NCI-H510A treated with DMSO at 0.1 percent for 48 hours (cell line): ENCODE measurements around the gene DNAJA2.

Source experiments
- DNase-seq: peaks from one replicate; lab custom pipeline; 2025; lab: John Stamatoyannopoulos, UW

The DNAJA2 gene

DNA sequence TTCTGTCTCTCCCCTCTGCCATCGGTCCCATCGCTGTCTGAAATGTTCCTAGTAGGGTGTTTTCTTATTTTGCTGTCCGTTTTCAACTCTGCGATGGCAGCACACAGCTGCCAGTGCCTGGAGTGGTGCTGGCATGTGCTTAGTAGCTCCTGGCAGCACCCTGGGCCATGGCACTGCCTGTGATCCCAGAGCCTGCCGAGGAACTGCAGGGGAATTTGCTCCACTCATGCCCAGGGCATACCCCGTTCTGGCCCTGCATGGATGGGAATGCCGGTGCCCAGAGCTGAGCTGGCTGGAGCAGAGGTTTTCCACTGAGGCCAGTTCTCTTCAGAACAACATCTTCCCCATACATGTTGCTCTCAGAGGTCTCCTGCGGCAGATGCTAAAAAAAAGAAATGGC is 46.2 kb downstream of the DNAJA2 start:
- no peak for DNase-seq

DNA sequence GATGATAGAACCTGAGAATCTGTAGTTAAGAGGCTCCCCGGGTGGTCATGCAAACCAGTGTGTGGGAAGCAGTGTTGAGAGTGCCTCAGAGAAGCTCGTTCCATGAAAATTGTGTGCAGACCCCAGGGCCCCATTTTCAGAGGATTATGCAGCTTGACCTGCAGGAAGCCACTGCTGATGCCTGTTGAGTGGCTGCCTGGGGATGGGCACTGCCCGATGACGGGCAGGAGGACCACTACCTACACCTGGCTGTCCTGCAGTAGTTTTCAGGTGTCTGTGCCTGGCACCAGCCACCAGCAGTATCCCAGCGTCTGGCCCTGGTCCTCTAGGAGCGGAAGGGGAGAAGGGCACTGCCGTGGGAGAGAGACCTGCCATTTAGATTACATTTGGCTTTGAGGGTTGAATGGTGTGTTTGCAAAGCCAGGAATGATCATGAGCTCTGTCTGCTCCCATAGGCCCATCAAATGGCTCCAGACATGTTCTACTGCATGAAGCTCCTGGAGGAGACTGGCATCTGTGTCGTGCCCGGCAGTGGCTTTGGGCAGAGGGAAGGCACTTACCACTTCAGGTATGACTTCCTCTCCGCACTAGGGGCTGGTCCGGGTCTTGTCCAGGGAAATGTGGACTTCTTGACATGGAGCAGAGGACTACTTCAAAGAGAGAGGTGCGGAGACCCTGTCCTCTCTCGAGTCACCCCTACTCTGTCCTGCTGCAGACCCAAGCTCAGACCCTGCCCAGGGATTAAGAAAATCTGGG is 46.8 kb downstream of the DNAJA2 start:
- no peak for DNase-seq

DNA sequence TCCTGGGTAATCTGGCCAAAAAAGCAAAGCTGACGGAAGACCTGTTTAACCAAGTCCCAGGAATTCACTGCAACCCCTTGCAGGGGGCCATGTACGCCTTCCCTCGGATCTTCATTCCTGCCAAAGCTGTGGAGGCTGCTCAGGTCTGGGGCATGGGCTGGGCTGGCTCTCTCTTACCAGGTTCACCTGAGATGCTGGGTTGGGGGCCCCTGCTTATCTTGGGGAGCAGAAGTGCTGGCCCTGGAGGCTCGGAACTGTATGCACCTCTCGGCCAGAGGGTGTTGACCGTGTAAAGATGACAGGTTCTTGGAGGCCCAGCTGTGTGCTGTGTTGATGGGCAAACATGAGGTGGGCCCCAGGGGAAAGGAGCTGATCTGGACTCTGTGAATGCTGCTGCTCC is 49.1 kb downstream of the DNAJA2 start:
- DNase-seq, result no peak

DNA sequence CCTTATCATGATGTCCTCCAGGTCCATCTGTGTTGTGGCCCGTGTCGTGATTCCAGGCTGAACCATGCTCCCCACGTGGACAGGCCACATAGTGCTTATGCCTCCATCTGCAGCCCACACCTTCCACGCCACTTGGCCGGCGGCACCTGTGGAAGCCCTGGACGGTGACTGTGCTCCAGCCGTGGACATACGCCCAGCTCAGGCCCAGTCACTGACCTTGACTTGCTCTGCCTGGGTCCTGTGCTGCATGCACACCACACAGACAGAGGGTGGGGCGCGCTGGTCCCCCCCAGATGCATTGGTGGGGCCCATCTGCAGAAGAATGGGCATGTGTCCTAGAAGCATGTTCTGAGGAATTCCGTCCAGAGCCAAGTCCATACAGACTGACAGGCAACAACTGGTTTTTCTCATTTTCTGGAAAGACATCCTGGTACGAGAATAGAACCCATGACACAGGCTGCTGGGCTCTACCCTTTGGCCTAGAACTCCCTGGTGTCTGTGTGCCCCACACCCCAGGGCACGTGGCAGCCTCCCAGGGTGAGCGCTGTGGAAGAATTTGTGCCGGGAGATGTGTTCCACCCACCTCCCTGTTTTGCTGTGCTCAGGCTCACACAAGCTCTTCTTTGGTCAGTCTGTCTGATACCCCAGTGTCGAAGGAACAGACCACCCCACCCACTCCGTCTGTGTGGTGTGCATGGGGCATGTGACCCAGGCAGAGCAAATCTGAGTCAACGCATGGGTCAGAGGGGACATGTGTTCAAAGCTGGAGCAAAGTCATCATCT is 49.8 kb downstream of the DNAJA2 start:
- no peak for DNase-seq

DNA sequence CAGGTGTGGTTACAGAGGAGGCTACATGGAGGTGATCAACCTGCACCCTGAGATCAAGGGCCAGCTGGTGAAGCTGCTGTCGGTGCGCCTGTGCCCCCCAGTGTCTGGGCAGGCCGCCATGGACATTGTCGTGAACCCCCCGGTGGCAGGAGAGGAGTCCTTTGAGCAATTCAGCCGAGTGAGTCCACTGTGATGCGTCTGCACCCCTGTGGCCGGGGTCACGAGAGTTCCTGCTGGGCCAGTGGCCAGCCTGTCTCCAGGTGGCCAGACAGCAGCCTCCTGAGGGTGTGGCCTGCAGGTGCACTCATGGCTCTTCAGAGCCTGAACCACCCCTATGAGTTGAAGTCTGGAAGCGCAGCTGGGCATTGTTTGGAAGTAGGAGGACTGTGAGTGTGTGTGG is 51.2 kb downstream of the DNAJA2 start:
- DNase-seq, result peak; percentile 9

DNA sequence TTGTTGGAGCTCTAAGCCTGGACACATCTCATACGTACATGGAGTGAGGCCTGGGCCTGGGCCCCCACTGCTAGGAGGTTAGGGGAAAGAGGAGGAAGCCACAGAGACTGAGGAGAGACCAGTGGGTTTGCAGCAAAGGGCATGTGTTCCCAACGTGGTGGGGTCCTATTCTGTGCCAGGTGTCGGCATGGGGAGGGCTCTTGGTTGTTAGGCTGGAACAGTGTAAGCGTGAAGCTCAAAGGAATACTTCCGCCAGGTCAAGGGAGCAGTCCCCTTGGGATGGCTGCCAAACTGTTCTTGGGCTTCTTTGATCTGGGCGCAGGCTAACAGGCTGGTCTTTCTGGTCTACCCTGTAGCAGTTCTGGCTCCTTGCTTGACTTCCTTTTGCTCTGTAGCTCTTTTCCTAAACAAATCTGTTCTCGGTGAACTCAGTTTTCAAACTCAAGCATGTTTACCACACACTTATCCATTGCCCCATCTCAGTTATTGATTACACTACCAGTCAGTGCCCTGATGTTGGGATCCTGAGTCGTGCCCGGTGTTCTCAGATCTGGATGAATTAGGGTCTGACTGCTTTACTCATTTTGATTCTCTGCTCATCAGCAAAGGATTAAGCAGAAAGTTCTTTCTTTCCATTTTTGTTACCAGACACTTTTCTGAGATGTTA is 52.9 kb downstream of the DNAJA2 start:
- peak; percentile 21 for DNase-seq

DNA sequence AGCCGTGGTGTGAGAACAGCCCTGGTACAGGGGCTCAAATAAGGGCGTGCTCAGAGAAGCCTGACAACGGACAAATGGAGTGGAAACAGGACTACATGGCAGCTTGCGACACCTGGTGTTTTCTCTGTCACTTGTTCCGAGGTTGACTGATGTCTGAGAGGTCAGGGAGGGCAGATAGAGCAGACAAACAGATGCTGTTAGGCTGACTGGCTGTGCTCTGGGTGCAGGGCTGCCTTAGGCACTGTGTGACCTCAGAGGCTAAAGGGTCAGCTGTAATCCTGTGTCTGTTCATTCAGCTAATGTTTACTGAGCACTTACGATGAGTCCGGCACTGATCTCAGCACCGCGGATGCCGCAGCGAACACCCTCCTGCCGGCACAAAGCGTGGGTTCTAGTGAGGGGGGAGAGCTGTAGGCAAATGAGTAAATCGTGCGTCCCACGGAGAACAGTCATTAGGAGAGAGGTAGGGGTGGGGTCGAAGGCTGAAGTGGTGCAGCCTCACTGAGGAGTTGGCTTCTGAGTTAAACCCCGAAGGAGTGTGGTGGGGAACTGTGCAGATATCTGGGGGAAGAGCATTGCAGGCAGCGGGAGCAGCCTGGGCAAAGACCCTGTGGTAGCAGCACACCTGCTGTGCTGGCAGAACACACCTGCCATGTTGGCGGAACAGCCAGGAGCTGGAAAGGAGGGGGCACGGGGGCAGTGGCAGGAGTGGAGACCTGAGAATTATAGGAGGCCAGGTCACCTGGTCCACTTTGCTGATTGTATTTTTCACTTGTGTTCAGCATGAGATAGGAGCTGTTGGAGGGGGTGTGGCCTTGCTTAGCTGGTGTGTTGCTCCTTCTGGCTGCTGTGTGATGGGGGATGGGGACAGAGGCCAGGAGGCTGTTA is 54.3 kb downstream of the DNAJA2 start:
- peak; percentile 86 for DNase-seq

DNA sequence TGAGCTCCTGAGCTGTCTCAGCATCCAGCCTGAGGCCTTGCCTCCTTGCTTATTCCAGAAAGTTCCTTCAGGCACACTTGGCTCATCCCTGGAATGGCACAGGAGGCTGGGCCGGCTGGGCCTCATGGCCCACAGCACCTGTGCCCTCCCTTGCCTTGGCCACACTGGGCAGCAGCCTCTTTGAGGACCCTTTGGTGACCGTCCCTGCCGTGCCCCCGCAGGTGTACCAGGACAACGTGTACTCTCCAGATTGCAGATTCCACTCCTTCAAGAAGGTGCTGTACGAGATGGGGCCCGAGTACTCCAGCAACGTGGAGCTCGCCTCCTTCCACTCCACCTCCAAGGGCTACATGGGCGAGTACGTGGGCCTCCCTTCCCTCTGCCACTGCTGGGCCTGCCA is 55.1 kb downstream of the DNAJA2 start:
- no peak for DNase-seq

DNA sequence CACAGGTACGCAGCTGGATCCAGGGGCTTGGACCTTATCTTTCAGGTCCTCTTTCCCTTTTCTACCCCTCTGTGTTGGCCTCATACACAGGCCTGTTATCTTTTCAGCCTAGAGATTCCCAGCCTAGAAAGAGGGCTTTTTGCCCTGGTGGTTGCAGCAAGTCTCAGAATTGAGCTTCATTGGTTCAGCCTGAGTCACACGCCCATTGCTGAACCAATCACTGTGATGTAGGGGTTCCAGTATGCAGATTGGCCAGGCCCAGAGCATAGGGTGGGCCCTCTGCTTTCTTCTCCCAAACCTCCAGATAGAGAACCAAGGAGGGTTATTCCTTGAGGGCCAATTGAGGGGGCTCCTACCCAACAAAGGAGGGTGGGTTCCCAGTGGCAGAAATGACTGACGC is 56.5 kb downstream of the DNAJA2 start:
- no peak for DNase-seq

DNA sequence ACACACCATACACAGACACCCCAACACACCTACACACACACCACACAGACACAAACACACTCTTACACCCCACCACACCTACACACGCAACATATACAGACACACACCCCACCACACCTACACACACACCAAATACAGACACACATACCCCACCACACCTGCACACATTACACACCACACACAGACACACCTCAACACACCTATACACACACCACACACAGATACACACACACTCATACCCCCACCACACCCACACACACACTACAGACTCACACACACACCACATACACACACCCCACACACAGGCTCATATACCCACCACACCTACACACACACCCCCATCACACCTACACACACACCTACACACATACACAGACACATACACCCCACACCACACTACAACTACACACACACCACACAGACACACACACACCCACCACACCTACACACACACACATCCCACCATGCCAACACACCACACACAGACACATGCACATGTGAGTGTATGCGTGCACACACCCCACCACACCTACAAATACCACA is 57.9 kb downstream of the DNAJA2 start:
- DNase-seq, result no peak

DNA sequence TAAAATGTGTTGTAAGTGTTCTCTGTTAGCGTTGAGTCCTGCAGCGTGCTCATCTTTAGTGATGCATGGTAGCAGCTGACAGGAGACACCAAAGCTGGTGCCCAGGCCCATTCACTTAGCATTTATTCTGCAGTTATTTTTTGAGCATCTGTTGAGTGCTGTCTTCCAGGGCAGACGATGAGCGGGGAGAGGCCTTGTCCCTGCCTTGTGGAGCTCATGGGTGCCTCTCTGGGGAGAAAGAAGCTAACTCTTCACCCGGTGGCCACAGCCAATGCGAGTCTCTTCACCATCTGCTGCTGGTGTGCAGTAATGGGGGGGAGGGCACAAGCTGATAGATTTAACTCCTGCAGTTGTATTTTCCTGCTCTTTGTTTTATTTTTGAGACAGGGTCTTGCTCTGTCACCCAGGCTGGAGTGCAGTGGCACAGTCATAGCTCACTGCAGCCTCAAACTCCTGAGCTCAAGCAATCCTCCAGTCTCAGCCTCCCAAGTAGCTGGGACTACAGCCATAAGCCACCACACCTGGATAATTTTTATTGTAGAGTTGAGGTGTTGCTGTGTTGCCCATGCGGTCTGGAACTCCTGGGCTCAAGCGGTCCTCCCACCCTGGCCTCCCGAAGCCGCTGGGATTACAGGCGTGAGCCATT is 58.8 kb downstream of the DNAJA2 start:
- DNase-seq, result no peak

DNA sequence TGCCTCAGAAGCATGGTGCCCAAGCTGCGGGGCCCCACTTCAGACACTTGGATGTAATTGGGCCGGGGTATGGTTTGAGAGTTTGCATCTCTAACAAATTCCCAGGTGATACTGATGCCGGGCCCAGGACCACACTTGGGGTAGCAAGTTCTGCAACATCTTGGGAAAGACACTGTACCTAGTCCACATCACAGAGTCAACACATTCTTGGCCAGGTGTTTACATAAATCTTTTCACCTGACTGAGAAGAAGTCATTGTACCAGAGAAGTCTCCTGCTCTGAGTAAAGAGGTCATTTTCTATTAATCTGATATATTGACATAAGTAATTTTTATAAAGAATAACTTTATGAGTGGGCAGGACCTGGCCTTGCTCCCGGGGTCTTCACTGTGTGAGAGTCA is 61.8 kb downstream of the DNAJA2 start:
- no peak for DNase-seq

DNA sequence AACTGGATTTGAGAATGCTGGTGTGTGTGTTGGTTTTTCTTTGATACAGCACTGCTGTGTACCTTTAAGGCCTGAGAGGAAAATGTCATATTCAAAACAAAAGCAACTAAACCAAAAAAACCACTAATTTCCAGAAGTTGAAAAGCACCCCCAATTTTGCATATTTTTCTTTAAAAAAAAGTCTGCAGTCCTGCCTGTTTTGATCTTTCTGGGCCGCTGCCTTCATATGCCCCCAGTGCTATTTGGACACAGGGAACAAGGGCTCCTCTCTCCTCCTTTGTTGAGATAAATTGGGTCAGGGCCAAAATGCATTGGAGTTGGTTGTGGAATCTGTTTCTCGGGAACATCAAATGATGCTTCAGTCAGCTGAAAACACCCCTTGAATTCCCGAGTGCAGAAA is 62.4 kb downstream of the DNAJA2 start:
- no peak for DNase-seq

DNA sequence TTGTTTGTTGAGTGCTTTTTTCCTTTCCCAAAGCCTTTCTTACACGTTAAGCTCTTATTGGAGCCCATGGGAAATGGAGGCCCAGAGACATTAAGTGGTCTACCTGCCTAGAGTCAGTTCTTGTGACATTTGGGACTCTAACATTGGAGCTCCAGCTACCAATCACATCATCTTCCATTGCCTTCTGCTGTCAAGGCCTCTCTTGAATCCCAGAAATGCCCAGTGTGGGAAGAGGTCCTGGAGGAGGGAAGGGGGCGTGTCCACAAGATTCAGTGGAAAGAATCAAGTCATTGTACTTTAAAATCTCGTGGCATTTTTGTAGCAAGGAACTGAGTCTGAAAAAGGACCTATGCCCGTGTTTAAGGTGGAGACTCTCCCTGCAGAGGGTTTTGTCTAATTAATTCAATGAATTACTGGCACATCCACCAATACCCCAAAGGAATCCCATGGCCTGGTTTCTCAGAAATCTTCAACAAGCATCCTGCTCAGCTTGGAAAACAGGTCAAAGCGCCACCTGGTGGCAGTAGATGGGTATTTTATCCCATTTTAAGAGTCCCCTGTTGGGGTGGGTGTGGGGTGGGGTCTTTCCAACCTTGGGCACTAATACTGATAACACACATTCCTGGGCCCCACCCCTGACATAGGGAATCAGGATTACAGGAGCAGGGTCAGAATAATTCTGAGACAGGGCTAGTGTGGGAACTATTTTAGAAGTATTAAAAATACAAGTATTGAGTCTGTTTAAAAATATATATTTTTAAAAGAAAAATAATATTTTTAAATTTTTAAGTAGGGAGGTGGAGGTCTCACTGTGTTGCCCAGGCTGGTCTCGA is 64.7 kb downstream of the DNAJA2 start:
- peak; percentile 75 for DNase-seq

DNA sequence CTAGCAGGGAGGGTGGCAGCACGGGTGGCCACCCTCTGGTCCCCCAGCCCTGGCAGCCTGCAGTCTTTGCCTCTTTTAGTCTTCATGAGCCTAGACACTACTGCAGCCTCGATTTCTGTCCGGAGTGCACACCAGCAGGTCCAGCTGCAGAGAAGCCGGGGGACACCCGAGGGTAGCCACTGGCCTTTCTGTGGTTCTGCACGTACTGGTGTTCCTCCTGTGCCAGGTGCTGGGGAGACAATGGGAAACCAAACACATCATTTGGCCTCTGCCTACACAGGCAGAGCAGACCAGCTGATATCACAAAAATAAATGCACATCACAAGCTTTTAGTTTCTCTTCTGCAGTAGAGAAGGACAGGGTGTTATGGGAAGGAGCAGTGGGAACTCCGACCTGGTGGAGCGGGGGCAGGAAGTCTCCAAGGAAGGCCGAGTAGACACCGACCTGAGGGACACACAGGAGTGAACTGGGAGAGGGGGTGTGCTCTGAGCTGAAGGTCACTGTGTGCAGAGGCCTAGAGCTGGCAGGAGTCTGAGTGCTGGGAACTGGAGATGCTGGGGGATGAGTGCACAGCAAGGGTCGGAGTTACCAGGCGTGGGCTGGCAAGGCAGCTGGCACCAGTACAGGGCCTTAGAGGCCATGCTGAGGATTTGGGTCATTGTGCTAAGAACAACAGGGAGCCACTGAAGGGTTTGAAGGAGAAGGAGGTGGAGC is 66.3 kb downstream of the DNAJA2 start:
- DNase-seq, result no peak

DNA sequence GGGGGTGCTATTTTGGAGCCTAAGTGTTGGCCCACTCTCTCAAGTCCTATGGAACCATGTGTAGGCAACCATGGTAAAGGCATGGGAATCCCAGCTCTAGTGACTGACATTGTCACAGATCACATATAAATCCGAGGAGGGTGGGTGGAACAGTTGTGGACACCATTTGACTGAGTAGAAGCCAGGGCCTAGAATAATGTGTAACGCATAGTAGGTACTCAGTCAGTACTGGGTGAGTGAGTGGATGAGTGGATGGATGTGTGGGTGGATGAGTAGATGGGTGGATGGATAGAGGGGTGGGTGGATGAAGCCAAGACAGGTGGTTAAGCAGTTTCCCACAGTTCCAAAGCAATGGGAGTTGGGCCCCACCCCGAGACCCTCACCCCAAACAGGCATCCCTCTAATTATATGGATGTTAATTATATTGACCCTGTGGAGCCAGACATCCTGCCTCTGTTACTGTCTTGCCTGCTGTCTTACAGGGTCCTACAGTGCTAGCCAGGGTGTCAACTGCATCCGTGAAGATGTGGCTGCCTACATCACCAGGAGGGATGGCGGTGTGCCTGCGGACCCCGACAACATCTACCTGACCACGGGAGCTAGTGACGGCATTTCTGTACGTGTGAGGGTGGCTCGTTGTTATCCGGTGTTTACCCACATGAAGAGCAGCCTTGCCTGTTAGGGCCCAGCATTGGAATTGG is 67.0 kb downstream of the DNAJA2 start:
- no peak for DNase-seq
